NCI-H2196 treated with DMSO at 0.1 percent for 48 hours (cell line): ENCODE results near the gene MYO7A.

Experiments used
- DNase-seq: peaks from one replicate; lab custom pipeline; 2025; ENCODE audit not compliant: unreplicated experiment; lab: John Stamatoyannopoulos, UW

Gene MYO7A

DNA sequence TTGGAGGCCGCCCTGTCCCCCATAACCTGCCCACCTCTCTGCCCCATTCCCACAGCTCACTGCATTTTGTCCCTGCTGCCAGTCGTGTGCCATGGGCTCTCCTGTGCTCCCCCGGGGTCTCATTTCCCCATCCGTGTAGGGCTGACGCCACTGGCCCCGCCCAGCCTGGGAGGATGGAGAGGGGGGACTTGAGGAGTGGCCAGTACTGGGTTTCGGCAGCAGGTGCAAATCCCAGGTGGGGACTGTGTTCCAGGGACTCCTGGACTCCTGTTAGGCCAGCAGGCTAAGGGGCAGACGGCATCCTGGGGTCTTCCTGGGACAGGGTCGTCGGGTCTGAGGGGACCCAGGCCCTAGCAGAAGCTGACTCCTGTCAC lies 1.2 kb upstream of the MYO7A start:
- DNase-seq = no peak

DNA sequence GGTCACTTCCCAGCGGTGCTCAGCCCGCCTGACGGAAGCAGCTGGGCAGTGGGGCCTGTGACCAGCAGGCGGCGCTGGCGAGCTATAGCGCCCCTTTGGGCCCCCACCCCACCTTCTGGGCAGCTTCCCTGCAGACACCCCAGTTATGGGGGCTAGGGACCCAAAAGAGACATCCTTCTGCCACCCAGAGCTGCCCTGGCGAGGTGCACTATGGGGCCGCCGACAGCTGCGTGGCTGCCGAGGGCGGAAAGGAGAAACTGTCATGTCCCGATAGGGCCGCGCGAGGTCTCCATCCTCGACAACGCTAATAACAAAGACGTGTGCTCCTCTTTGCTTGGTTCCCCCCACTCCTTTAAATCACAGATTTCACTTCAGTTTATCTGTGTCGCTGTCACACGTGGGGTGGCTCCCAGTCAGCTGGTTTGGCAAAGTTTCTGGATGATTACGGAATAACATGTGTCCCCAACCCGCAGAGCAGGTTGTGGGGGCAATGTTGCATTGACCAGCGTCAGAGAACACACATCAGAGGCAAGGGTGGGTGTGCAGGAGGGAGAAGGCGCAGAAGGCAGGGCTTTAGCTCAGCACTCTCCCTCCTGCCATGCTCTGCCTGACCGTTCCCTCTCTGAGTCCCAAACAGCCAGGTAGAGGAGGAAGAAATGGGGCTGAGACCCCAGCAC lies 673 bp upstream of the MYO7A start:
- no peak for DNase-seq

DNA sequence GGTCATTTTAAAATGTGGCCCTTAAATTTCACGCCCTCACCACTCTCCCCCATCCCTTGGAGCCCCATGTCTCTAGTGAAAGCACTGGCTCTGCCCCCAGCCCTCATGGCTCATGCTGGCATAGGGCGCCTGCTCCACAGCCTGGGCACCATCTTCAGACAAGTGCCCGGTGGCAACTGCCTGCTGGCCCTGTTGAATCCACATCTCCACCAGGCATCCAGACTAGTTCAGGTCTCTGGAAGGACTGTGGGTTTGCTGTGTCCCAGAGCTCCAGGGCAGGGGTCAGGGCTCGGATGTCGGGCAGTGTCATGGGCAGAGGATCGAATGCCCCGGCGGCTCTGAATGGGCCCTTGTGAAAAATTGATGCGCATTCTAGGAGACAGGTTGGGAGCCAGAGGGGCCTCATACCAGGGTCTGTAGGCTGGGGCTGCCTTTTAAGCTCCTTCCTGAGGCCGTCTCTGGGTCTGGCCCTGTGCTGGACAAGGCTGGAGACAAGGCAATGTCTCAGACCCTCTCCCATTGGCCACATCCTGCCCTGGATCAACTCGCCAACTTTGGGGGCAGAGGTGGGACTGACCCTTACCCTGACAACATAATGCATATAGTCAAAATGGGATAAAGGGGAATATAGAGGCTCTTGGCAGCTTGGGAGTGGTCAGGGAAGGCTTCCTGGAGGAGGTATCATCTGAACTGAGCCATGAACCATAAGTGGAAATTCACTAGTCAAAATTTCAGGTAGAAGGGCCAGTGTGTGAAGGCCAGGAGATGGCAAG lies 1.2 kb downstream of the MYO7A start:
- no peak for DNase-seq

DNA sequence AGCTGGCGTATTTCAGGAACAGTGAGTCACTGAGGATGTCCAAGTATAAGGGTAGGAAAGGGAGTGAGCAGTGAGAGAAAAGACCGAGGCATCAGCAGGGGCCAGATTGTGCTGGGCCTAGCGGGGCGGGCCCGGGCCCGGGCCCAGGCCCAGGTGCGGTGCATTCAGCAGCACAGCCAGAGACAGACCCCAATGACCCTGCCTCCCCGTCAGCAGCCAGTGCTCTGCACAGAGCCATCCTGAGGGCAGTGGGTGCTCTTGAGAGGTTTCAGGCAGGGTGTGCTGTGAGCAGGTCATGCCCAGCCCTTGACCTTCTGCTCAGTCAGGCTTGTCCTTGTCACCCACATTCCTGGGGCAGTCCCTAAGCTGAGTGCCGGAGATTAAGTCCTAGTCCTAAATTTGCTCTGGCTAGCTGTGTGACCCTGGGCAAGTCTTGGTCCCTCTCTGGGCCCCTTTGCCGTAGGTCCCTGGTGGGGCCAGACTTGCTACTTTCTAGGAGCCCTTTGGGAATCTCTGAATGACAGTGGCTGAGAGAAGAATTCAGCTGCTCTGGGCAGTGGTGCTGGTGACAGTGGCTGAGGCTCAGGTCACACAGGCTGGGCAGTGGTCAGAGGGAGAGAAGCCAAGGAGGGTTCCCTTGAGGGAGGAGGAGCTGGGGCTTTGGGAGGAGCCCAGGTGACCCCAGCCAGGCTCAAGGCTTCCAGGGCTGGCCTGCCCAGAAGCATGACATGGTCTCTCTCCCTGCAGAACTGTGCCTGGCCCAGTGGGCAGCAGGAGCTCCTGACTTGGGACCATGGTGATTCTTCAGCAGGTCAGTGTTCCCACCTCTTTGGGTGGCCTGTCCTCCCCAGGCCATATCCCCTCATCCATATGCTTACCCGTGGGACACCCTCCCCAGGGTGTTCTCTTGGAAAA lies 2.1 kb downstream of the MYO7A start:
- no peak for DNase-seq

DNA sequence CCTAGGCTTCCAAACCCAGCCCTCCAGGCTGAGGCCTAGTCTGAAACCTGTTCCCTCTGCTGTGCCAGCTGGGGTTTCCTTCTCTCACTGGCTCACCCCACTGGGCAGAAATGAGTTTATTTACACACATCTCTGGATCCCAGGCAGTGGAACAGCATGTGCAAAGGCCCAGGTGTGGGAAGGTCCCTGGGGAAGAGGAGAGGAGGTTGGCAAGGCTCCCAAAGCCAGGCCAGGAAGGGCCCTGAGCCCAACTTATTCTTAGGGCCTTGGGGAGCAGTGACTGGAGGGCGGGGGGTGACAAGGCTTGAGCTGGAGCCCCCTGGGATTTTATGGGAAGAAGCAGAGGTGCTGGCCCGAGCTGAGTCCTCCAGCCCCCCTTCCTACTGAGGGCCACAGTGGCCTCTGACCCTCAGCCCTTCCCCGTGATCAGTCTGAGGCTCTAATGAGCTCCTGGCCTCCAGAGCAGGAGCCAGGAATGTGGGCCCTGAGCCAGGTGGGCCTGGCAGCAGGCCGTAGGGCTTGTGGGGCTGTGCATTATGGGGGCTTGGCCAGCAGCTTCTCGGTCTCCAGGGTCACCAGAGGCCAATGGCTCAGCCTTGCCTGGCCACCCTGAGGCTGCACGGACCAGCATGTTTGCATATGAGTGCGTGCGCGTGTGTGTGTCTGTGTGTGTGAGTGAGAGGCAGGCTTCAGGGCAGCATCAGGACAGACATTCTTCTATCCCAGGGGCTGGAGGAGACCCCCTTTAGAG lies 2.9 kb downstream of the MYO7A start:
- no peak for DNase-seq

DNA sequence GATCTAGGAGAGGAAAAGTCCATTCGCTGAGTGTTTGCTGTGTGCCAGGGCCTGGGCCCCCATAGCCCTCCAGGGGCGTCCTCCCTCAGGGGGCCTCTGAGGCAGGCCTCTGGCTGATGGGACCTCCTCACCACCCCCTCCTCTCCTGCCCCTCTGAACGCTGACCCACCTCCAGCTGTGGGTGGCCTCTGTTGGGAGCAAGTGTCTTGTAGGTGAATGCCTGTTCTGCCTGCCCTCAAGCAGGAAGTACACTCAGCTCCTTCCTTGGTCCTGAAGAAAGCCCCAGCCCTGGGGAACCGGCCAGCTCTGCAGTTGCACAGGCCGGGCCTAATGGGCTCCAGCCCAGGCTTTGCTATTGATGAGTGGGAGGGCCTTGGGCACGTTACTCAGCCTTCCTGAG lies 3.5 kb downstream of the MYO7A start:
- no peak for DNase-seq

DNA sequence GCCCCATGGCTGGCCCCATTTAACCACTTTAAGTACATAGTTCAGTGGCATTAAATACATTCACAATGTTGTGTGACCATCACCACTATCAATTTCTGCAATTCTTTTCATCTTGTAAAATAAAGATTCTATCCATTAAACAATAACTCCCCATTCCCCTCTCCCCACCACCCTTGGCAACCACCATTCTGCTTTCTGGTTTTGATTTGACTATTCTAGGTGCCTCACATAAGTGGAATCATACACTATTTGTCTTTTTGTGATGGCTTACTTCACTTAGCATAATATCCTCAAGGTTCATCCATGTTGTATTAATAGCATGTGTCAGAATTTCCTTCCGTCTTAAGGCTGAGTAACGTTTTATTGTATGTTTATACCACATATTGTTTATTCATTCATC lies 7.0 kb downstream of the MYO7A start:
- DNase-seq = no peak

DNA sequence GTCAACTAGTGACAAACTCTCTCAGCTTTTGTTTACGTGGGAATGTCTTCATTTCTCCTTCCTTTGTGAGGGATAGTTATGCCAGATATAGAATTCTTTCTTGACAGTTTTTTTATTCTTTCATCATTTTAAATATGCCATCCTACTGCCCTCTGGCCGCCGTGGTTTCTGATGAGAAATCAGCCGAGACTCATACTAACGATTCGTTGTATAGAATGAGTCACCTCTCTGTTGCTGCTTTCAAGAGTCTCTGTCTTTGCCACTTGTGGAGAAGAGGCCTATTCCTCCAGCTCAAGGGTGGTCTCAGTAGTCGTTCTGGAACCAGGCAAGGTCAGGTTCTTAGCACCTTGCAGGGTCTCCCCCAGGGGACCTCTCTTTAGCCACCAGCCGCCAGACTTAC lies 8.0 kb downstream of the MYO7A start:
- no peak for DNase-seq

DNA sequence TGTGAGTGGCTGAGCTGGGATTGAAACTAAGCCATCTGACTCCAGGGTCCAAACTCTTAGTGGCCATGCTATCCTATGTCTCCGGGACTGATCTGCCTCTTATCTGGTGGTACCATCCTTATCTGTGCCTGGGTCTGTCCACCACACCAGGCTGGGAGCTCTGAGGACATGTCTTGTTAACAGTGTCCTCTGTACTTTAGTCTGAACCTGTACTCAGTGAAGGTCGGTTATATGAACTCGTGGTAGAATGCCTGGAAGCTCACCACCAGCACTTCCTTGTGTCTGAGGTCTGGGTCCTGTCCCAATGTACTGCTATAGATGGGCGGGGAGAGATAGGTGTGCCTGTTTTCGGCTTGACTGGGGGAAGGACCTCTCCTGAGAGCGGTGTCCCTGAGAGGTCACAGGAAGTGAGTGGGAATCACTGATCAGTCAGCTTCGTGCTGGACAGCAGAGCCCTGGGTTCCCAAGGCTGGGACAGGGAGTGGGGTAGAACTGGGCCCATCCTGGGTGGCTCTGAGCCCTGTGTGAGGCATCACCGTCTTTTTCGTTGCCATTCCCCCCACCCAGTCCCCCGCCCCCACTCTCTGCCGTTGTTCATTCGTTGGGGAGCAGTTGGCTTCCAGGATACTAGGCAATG lies 8.9 kb downstream of the MYO7A start:
- no peak for DNase-seq

DNA sequence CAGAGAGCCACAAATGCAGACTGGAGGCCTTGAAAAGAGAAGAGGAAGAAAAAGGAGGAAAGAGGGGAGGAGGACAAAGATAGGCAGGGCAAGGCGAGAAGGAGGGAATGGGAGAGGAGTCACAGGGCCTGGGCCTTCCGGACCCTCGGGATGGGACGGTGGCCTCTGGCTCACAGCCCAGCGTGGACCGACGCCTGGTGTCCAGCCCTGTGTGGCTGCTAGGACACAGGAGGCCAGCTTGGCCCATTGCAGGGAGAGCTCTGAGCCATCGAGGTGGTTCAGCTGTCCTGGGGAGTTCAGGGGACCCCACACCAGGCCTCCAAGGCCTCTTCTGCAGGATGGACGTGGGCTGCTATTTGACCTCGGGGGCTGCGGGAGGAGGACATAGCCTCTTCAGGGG lies 9.4 kb downstream of the MYO7A start:
- no peak for DNase-seq

DNA sequence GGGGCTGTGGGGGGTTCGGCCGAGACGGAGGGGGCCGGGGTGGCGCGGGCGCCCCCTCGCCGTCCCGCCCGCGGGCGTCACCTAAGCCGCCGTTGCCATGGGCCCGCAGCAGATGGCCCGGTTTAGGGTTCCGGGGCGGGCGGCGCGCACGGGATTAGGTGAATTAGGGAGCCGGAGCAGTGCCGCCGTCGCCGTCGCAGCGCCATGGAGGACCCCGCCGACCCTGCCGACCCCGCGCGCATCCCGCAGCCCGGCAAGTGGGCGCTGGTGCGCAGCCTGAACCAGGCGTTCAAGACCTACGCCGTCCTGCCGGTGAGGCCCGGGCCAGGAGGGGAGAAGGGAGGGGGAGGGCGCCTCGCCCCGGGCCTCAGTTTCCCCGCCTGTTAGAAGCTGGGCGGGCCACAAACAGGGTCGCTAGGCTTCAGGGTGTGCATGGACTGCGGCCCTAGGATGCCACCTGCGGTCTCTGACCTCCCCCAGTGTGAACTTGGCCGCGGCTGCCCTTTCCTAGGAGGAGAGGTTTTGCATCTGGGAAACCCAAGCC lies 10.1 kb downstream of the MYO7A start:
- no peak for DNase-seq

DNA sequence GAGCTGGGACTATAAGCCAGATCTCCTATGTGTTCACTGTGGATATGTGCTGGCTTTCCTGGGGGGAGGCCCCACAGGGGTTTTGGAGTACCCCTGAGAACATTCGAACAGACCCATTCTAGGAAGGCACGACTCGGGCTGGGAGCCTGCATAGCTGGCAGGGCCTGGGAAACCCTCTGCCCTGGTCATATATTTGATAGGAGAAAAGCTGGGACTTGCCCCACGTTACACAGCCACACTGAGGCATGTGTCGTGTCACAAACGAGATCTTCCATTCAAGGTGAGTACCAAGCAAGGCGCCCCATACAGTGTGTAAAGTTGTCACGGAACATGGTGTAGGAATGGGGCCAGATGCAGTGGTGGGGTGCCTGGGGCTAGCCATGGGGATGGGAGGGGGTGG lies 11.2 kb downstream of the MYO7A start:
- no peak for DNase-seq

DNA sequence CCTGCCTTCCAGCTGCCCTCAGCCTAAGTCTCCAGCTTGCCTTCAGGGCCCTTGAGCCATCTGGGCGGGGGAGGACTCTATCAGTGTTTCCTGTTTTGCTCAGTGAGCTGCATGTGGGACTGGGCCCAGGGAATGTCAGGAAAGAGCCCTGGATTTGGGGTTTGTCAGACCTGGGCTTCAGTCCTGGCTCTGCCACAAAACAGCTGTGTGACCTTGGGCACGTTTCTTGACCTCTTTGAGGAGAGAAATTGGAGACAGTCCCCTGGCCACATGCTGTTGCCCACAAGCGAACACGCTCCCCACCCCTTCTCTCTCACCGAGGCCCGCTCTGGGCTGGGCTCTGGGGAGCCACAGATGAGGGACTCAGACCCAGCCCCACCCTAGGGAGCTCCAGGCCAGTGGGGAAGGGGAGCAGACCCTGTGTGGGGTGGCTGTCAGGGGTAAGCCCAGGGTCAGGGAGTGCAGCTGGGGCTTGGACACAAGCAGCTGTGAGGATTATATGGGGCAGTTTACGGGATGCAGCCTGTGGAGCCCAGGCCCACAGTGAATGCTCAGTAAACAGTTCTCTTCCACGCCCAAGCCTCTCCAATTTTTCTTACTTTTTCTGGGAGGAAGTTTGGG lies 12.3 kb downstream of the MYO7A start:
- no peak for DNase-seq

DNA sequence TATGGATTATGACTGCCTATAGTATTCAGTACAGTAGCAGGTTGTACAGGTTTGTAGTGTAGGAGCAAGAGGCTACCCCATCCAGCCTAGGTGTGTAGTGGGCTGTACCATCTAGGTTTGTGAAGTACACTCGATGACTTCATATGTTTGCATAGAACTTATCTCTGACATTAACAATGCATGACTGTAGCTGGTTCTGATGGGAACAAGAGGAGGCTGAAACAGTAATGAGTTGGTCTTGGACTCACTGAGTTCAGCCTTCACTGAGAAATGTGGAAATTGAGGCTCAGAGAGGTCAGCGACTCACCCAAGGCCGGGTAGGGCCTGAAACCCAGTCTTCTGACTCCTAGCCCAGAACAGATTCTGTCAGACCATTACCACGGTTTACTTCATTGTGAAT lies 13.0 kb downstream of the MYO7A start:
- no peak for DNase-seq

DNA sequence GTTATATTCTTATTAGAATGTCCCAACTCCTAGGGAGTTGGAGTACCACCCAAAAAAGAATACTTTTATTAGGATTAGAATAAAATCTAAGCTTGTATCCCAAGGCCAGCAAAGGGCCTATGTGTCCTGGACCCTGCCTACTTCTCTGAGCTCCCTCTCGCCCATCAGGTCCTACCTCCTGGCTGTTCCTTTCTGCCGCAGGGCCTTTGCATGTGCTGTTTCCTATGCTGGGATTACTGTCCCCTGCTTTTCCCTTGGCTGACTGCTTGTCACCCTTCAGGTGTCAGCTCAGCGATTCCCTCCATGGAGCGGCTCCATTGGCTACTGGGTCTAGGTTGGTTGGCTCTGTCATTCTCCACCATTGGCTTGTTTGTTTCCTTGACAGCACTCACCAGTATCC lies 13.4 kb downstream of the MYO7A start:
- DNase-seq = no peak

DNA sequence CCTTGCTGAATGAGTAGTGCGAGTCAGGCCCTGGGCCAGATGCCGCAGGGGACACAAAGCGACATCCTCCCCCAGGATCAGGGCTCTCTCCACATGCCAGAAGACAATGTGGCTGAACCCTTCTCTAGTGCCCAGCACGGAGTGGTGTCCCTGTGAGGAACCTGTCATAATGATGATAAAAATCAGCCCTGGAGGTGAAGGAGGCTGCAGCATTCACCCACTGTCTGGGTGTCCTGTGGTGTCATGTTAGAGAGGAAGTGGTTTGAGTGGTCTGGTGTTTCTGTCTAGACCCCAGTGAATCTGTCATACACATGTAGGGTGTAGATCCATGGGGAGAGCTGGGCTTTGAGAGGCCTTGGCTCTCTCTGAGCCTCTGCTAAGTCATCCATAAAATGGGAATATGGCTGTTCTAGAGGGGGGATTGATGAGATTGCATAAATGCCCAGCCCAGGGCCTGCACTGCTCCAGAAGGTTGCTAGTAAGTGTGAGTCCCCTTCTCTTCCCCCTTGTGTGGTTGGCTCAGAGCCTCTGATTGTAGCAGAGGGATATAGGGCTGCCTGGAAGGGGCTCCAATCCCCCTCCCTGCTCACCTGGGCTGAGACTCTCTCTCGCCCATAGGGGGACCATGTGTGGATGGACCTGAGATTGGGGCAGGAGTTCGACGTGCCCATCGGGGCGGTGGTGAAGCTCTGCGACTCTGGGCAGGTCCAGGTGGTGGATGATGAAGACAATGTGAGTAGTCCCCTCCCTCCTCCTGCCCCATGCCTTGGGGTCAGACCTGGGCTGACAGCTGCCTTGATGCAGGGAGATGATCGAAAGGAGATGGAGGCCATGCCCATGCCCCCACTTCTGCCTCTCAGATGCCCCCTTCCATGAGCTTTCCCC lies 14.3 kb downstream of the MYO7A start:
- DNase-seq = no peak

DNA sequence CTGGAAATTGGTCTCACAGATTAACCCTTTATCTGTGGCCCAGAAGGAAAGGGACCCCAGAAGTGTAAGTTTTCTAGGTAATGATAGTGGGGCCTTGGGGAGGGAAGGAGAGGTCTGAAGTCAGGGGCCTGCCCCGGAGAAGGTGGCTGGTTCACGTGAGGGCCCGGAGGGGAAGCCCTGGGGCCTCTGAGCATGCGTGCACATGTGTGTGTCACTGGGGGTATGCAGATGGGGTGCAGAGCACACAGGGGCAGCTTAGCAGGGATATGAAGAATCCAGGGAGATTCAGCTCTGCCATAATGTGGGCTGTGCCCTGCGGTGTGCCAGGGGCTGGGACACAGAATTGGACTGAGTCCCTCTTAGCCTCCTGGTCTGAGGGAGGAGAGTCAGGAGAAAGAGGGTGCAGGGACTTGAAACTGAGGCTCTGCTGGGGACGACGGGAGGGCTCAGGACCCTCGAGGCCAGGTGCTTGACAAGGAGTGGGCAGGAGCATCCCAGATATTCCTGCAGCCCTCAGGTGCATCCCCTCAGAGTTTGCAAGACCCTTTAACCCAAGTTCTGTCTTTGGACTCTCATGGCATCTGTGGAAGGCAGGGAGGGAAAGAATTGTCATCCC lies 15.5 kb downstream of the MYO7A start:
- no peak for DNase-seq

DNA sequence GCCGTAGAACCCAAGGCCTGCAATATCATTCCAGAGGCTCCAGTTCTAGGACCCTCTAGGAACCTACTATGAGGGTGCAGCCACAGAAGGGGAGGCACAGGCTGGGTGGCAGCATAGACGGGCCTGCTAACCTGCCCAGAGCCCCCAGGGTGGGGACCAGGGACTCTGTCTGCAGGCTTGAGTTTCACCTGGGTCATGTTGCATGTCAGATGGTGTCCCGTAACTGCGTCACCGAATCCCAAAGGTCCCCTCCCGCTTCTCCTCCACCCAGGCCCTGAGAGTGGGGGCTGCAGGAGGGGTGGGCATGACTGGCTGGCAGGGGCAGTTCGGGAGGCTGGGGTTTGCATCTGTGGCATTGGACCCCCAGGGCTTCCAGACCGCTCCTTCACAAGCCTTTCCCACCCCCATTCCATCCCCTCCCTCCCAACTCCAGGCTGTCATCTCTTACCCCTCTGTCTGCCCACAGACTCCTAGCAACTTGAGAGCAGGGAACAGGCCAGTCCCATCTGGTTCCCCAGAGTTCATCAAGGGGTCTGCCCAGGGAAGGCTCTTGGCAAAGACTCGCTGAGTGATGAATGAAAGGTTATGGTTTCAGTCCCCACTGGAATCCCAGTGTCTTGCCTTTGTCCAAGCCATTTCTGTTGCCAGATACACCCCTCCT lies 16.3 kb downstream of the MYO7A start:
- DNase-seq = no peak
